Liver (tissue), 3 donors: ENCODE results near the gene PRR16.

Source experiments
- EGR1 ChIP-seq, 2 donors: IDR thresholded peaks; 2 replicates each; pipeline ENCODE4 v1.6.1; 2016 to 2018; ENCODE audit warnings: antibody characterized with exemption in 2 of 2, low read depth in 2 of 2
- FOXA1 ChIP-seq: IDR thresholded peaks from 2 replicates; pipeline ENCODE4 v1.6.1; 2016; ENCODE audit warnings: antibody characterized with exemption
- GABPA ChIP-seq, 2 donors: IDR thresholded peaks in 1 of 2; conservative IDR thresholded peaks in 1 of 2; 2 replicates each; pipeline ENCODE4 v1.6.1; 2016; ENCODE audit warnings: antibody characterized with exemption in 2 of 2, mild to moderate bottlenecking in 1 of 2, moderate library complexity in 1 of 2
- JUND ChIP-seq, 2 donors: IDR thresholded peaks; 2 replicates each; pipeline ENCODE4 v1.6.1; 2016; ENCODE audit warnings: antibody characterized with exemption in 2 of 2
- RAD21 ChIP-seq, 2 donors: IDR thresholded peaks; 2 replicates each; pipeline ENCODE4 v1.6.1; 2016; ENCODE audit warnings: antibody characterized with exemption in 2 of 2, mild to moderate bottlenecking in 2 of 2
- REST ChIP-seq: IDR thresholded peaks from 2 replicates; pipeline ENCODE4 v1.6.1; 2016; ENCODE audit warnings: antibody characterized with exemption, mild to moderate bottlenecking
- SP1 ChIP-seq: IDR thresholded peaks from 2 replicates; pipeline ENCODE4 v1.6.1; 2018; ENCODE audit warnings: antibody characterized with exemption, mild to moderate bottlenecking
- YY1 ChIP-seq: IDR thresholded peaks from 2 replicates; pipeline ENCODE4 v1.6.1; 2016; ENCODE audit warnings: antibody characterized with exemption, mild to moderate bottlenecking
- TF ChIP-seq, protein P1 (sequence below): fragments of 150-350 bp; IDR thresholded peaks from 2 replicates; pipeline ENCODE4 v1.5.1; 2017; ENCODE audit warnings: improper control_type of control experiment, low read depth, low read length; ENCODE audit not compliant: missing input control
- donor health status: healthy.
- donor health status: healthy.

- TF ChIP-seq JUND (IDR thresholded peaks at IDR 0.05) = no peak
- TF ChIP-seq SP1 = no peak
- no peak for TF ChIP-seq GABPA (IDR thresholded peaks at IDR 0.05 in 1 of 2, conservative IDR thresholded peaks at IDR 0.05 in 1 of 2)
- TF ChIP-seq, protein P1, sequence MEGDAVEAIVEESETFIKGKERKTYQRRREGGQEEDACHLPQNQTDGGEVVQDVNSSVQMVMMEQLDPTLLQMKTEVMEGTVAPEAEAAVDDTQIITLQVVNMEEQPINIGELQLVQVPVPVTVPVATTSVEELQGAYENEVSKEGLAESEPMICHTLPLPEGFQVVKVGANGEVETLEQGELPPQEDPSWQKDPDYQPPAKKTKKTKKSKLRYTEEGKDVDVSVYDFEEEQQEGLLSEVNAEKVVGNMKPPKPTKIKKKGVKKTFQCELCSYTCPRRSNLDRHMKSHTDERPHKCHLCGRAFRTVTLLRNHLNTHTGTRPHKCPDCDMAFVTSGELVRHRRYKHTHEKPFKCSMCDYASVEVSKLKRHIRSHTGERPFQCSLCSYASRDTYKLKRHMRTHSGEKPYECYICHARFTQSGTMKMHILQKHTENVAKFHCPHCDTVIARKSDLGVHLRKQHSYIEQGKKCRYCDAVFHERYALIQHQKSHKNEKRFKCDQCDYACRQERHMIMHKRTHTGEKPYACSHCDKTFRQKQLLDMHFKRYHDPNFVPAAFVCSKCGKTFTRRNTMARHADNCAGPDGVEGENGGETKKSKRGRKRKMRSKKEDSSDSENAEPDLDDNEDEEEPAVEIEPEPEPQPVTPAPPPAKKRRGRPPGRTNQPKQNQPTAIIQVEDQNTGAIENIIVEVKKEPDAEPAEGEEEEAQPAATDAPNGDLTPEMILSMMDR = no peak
- no peak for TF ChIP-seq YY1
- TF ChIP-seq EGR1 (IDR thresholded peaks at IDR 0.05; ENCODE audit: low read depth in 2 of 2) = no peak
- no peak for TF ChIP-seq FOXA1
- TF ChIP-seq RAD21 (IDR thresholded peaks at IDR 0.05) = no peak
- TF ChIP-seq REST = no peak
Observed at GRCh38 chr5:120568711-120569110, 104.6 kb downstream of the PRR16 start.
